Heart right ventricle (tissue), 16 donors: ENCODE data around the gene ARHGEF10L. TPM values are rescaled to one million over a fixed set of nuclear protein-coding genes. Genes with fewer than 3 reads are reported as not detected.

Experiments
- ATAC-seq, 8 donors: fragments of 200-7000 bp; cut with Tn5 transposase; one replicate each; pipeline ENCODE4 v1.9.1; 2020; ENCODE audit warnings: mild to moderate bottlenecking in 8 of 8, moderate library complexity in 8 of 8, moderate number of reproducible peaks in 1 of 8
- DNase-seq, 2 donors: peaks; one replicate each; pipeline ENCODE4 v3.0.0-alpha.2; 2020
- H3K27ac ChIP-seq, 10 donors: fragments of 200-600 bp; sonication (generic) in 2 of 10; one replicate each; pipeline versions ENCODE4 v1.5.0 to v1.8.0; 2020 to 2022; ENCODE audit warnings: mild to moderate bottlenecking in 3 of 10
- H3K27me3 ChIP-seq, 7 donors: fragments of 200-600 bp; one replicate each; pipeline ENCODE4 v1.8.0; 2021 to 2022; ENCODE audit warnings: mild to moderate bottlenecking in 2 of 7
- H3K36me3 ChIP-seq, 9 donors: fragments of 200-600 bp; sonication (generic) in 1 of 9; one replicate each; pipeline versions ENCODE4 v1.5.0 to v1.8.0; 2020 to 2022; ENCODE audit warnings: mild to moderate bottlenecking in 2 of 9
- H3K4me1 ChIP-seq, 9 donors: fragments of 200-600 bp; sonication (generic) in 1 of 9; one replicate each; pipeline versions ENCODE4 v1.5.0 to v1.8.0; 2020 to 2022; ENCODE audit warnings: mild to moderate bottlenecking in 4 of 9
- H3K4me3 ChIP-seq, 10 donors: fragments of 200-600 bp; sonication (generic) in 2 of 10; one replicate each; pipeline versions ENCODE4 v1.5.0 to v1.8.0; 2020 to 2022; ENCODE audit warnings: mild to moderate bottlenecking in 7 of 10, moderate library complexity in 2 of 10
- H3K9me3 ChIP-seq, 11 donors: fragments of 200-600 bp in 10 of 11; sonication (generic) in 2 of 11; one replicate each; pipeline versions ENCODE4 v1.5.0 to v1.8.0; 2013 to 2022; ENCODE audit warnings: mild to moderate bottlenecking in 2 of 11, control low read depth in 1 of 11, moderate library complexity in 1 of 11
- WGBS, 2 donors: extraction: QIAGEN DNeasy Blood & Tissue Kit; methylation state at CpG; one replicate each; pipeline ENCODE4 v1.1.7; 2013; ENCODE audit warnings: inconsistent platforms in 1 of 2; 5-methylcytosine and 5-hydroxymethylcytosine counted together
- intact Hi-C, 10 donors: fragments of 100-400 bp; cut with DNase I; formaldehyde crosslinking; loops; one replicate each; pipeline versions ENCODE4 v1.11.1 to v1.14.2; 2022
- polyA plus RNA-seq, 2 donors: library from polyadenylated mRNA; stranded (reverse); fragments of 200-250 nt; gene quantifications; one replicate each; pipeline ENCODE4 v1.2.3, GENCODE V29; 2013
- total RNA-seq, 10 donors: library from RNA; stranded (reverse); fragmentation: NEBNext Ultra II Directional in 3 of 10; extraction: Animal tissue kit (Norgen Biotek cat#: 25700) in 3 of 10; gene quantifications; one replicate each; pipeline versions ENCODE4 v1.2.1 to v1.2.4, GENCODE V29; 2021 to 2023
- TF ChIP-seq, protein P1 (sequence below), 9 donors: fragments of 200-600 bp; sonication (generic) in 2 of 9; IDR thresholded peaks; one replicate each; pipeline versions ENCODE4 v1.5.0 to v1.8.0; 2021 to 2022; ENCODE audit warnings: antibody characterized with exemption in 9 of 9, mild to moderate bottlenecking in 5 of 9, moderate library complexity in 1 of 9
- donor health status: Arrhythmogenic right ventricular cardiomyopathy.
- donor health status: ischemic (EF 13 %, LVEDD 7.1; RV severe dilation, severe dysfunction).
- donor health status: healthy with polysubstance abuse.
- donor health status: DM: no; HTN: yes; CAD: no.
- donor health status: DM: no; HTN: no; CAD: no.
- donor health status: ischemic (EF 25% LVEDD 6.9; RV normal size, moderate dysfunction).
- donor health status: ischemic (EF 25% LVEDD 5.7; RV mildly dilated, moderate dysfunction).
- donor health status: healthy.
- donor health status: DM: yes; HTN: yes; CAD: no.
- donor health status: Ischemic cardiomyopathy.
- donor health status: ischemic (EF 35%, LVEDD 5.7; RV mildly dilated, moderate dysfunction).
- donor health status: nonischemic (EF 11% LVEDD 7.7; RV severe dilation, severe dysfunction).
- donor health status: DM: yes; HTN: yes; CAD: no.
- donor health status: PGD.
- donor health status: ischemic (EF 29% LVEDD 5.4; RV normal size, mild dysfunction).
- donor health status: nonischemic (EF 23%, LVEDD 6.1; RV moderate dilation, normal function).

The ARHGEF10L gene
- total and polyA plus RNA-seq, 12 donors = 45.4 to 68.4 (median 50.6) TPM

DNA sequence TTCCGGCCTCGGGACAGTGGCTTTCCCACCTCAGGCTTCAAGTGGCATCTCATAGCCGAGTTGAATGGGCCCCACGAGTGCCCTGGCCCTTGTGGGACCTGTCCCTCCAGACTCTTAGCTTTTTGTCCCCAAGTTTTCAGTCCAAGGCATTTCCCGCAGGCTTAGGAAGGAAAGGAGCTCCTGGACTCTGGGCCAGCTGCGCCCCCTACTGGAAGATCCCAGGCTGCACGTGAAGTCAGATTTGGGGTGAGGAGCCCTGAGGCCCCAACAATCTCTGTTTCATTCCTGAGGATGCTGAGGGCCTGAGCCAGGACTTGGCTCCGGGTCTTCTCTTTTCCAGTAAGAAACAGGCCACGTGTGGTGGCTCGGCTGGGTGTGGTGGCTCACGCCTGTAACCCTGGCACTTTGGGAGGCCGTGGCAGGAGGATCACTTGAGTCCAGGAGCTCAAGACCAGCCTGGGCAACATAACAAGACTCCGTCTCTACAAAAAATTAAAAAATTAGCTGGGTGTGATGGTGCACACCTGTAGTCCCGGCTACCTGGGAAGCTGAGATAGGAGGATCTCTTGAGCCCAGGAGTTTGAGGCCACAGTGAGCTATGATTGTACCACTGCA is 67.4 kb downstream of the ARHGEF10L start:
- Histone ChIP-seq H3K4me3 (no peak overlapping the region), H3K9me3 (no peaks in the 10 kb centered on the region), H3K4me1 (peaks cover 10 to 25% (median 21%) of the 10 kb centered on the region in 9 donors), H3K27ac (peak overlapping the region; percentile 15 to 93 (median 82)), H3K36me3 (peaks cover 0 to 42% (median 0%) of the 10 kb centered on the region in 9 donors), H3K27me3 (no peaks in the 10 kb centered on the region)
- DNase-seq (peak; percentile 73 to 78), ATAC-seq (peak; percentile 10 to 75 (median 60))
- intact Hi-C loops = loop anchor here in 8 of 10 donors (1.0 to 10.0 kb wide), 7 partner anchors 104 to 192 kb away; no protein-coding TSS in a partner anchor
- TF ChIP-seq, protein P1, sequence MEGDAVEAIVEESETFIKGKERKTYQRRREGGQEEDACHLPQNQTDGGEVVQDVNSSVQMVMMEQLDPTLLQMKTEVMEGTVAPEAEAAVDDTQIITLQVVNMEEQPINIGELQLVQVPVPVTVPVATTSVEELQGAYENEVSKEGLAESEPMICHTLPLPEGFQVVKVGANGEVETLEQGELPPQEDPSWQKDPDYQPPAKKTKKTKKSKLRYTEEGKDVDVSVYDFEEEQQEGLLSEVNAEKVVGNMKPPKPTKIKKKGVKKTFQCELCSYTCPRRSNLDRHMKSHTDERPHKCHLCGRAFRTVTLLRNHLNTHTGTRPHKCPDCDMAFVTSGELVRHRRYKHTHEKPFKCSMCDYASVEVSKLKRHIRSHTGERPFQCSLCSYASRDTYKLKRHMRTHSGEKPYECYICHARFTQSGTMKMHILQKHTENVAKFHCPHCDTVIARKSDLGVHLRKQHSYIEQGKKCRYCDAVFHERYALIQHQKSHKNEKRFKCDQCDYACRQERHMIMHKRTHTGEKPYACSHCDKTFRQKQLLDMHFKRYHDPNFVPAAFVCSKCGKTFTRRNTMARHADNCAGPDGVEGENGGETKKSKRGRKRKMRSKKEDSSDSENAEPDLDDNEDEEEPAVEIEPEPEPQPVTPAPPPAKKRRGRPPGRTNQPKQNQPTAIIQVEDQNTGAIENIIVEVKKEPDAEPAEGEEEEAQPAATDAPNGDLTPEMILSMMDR (IDR thresholded peaks at IDR 0.05) = peak; percentile 71 to 93 (median 90)
- 61 to 66% methylated on average over 14 of the region's 14 CpGs for WGBS, 2 donors

DNA sequence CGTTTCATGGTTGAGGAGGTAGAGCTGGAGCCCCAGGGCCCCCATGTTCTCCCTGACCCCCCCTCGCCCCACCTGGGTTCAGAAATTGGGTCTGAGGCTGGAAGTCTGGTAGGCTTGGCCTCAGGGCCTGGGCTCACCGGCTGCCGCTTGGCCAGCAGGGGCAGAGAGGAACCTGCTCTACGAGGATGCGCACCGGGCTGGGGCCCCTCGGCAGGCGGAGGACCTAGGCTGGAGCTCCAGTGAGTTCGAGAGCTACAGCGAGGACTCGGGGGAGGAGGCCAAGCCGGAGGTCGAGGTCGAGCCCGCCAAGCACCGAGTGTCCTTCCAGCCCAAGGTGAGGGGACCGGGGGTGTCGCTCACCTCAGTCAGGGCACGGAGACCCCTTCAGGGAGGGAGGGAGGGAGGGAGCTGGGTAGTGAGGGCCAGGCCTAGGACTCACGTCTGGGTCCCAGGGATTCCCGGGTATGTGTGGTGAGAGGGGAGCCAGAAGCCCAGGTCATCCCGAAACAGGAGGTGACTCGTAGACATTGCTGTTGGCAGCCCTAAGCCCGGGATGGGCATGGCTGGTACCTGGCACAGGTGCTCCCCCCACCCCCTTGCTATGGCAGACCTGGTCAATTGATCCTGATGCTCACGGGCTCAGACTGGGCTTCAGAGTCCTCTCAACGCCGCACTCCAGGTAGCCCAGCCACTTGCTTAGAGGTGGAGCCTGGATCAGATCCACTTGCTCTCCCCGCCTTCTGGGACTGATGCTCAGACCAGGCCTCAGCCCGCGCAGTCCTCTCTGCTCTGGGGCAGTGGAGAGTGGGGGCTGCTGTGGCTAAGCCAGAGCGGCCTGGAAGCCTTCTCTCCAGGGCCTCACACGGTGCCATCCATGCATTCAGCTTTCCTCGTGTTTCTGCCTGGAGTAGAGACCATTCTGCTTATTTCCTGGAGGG is 68.4 kb downstream of the ARHGEF10L start:
- Histone ChIP-seq H3K4me1 (peaks cover 10 to 25% (median 21%) of the 10 kb centered on the region in 9 donors), H3K27ac (no peak overlapping the region), H3K9me3 (no peaks in the 10 kb centered on the region), H3K36me3 (peaks cover 0 to 47% (median 0%) of the 10 kb centered on the region in 9 donors), H3K4me3 (no peak overlapping the region), H3K27me3 (no peaks in the 10 kb centered on the region)
- no peak for ATAC-seq
- TF ChIP-seq, protein P1 (IDR thresholded peaks at IDR 0.05) = no peak
- 91 to 96% methylated on average over 34 of the region's 34 CpGs for WGBS, 2 donors
- intact Hi-C loops = loop anchor here in 8 of 10 donors (1.0 to 10.0 kb wide), 6 partner anchors 105 to 193 kb away; no protein-coding TSS in a partner anchor
- DNase-seq = no peak

DNA sequence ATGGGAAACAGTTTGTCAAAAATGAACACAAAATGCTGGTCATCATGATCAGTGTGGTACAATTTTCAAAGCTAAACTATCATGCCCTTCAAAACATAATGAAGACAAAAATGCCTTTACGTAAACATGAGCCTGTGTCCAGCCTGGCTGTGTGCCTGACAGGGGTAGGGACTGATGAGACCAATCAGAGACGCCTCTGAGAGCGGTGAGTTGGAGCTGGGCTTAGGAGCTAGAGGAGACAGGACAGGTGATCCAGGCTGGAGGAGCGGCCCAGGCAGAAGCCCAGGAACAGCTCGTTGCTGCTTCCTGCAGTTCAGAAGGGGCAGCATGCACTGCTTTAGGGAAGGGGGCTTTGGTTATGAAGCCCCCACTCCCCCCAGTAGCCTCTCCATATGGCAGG is 70.0 kb downstream of the ARHGEF10L start:
- TF ChIP-seq, protein P1 (IDR thresholded peaks at IDR 0.05) = no peak
- Histone ChIP-seq H3K27ac (no peak overlapping the region), H3K4me1 (peaks cover 10 to 24% (median 22%) of the 10 kb centered on the region in 9 donors), H3K4me3 (no peak overlapping the region), H3K27me3 (no peaks in the 10 kb centered on the region), H3K9me3 (no peaks in the 10 kb centered on the region), H3K36me3 (peaks cover 0 to 49% (median 0%) of the 10 kb centered on the region in 9 donors)
- 79 to 81% methylated on average over 5 of the region's 5 CpGs for WGBS, 2 donors
- intact Hi-C loops = loop anchor here in 5 of 10 donors (5.0 to 10.0 kb wide), 3 partner anchors 185 to 195 kb away; no protein-coding TSS in a partner anchor
- DNase-seq (no peak), ATAC-seq (no peak)

DNA sequence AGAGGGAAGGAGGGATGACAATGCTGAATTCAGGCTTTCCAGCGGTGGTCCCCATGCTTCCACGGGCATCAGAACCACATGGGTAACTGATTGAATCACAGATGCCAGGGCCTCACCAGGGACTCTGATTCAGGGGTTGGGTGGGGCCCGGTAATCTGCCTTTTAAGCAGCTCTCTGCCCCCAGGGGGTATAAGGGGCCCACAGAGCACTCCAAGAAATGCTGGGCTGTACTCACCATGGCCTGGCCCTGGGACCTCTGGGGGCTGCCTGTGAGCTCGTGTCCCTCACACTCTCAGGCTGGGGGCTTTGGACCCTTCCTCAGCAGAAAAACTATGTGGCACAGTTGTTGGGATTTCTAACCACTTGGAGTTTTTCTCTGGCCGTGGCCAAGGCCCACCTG is 70.6 kb downstream of the ARHGEF10L start:
- no peak for DNase-seq
- ATAC-seq = no peak
- intact Hi-C loops = no loop called here
- TF ChIP-seq, protein P1 (IDR thresholded peaks at IDR 0.05) = no peak
- no peak overlapping the region for H3K4me3 ChIP-seq
- no peaks in the 10 kb centered on the region for H3K9me3 ChIP-seq
- H3K27ac ChIP-seq = no peak overlapping the region
- H3K36me3 ChIP-seq = peaks cover 0 to 49% (median 0%) of the 10 kb centered on the region in 9 donors
- no peaks in the 10 kb centered on the region for H3K27me3 ChIP-seq
- WGBS, 2 donors = 88 to 91% methylated on average over 5 of the region's 5 CpGs
- H3K4me1 ChIP-seq = peaks cover 10 to 27% (median 17%) of the 10 kb centered on the region in 9 donors
